GM23338 (cell line): ENCODE data around the gene HNRNPK. TPM values are rescaled to one million over a fixed set of nuclear protein-coding genes. Genes with fewer than 3 reads are reported as not detected.

ENCODE experiments used
- ATAC-seq: fragments of 200-7000 bp; cut with Tn5 transposase; 3 replicates; pipeline ENCODE4 v1.9.1; 2020
- DNase-seq: peaks from one replicate; pipeline ENCODE4 v3.0.0-alpha.2; 2015; ENCODE audit warnings: low spot score
- H2AFZ ChIP-seq: fragments of 200-600 bp; sonication (generic); 2 replicates; pipeline ENCODE4 v1.8.0; 2016; ENCODE audit warnings: antibody characterized with exemption, mild to moderate bottlenecking, moderate library complexity
- H3F3A ChIP-seq: fragments of 200-600 bp; sonication (generic); replicated peaks from 2 replicates; pipeline ENCODE4 v1.8.0; 2017; ENCODE audit warnings: antibody characterized with exemption, mixed run types, low read depth
- H3K27ac ChIP-seq: fragments of 200-600 bp; sonication (generic); 2 replicates; pipeline ENCODE4 v1.6.1; 2016; ENCODE audit warnings: low read depth
- H3K27me3 ChIP-seq: fragments of 200-600 bp; sonication (generic); 2 replicates; pipeline ENCODE4 v1.8.0; 2016; ENCODE audit warnings: mild to moderate bottlenecking, mixed run types, moderate library complexity; ENCODE audit not compliant: insufficient read depth
- H3K36me3 ChIP-seq: fragments of 200-600 bp; sonication (generic); 2 replicates; pipeline ENCODE4 v1.8.0; 2016; ENCODE audit warnings: mild to moderate bottlenecking; ENCODE audit not compliant: insufficient read depth
- H3K4me1 ChIP-seq: fragments of 200-600 bp; sonication (generic); 2 replicates; pipeline ENCODE4 v1.8.0; 2016; ENCODE audit warnings: mild to moderate bottlenecking, moderate library complexity; ENCODE audit not compliant: insufficient read depth
- H3K4me2 ChIP-seq: fragments of 200-600 bp; sonication (generic); 2 replicates; pipeline ENCODE4 v1.7.1; 2017; ENCODE audit warnings: mixed run types
- H3K4me3 ChIP-seq: fragments of 200-600 bp; sonication (generic); 2 replicates; pipeline ENCODE4 v1.6.1; 2016; ENCODE audit warnings: mixed run types
- H3K79me2 ChIP-seq: fragments of 200-600 bp; sonication (generic); replicated peaks from 2 replicates; pipeline ENCODE4 v1.8.0; 2017; ENCODE audit warnings: mild to moderate bottlenecking; ENCODE audit not compliant: insufficient read depth
- H3K9me2 ChIP-seq: fragments of 200-600 bp; sonication (generic); 2 replicates; pipeline ENCODE4 v1.8.0; 2017; ENCODE audit not compliant: insufficient read depth
- H4K20me1 ChIP-seq: fragments of 200-600 bp; sonication (generic); replicated peaks from 2 replicates; pipeline ENCODE4 v1.8.0; 2017; ENCODE audit warnings: mild to moderate bottlenecking; ENCODE audit not compliant: insufficient read depth
- H3K27ac Mint-ChIP-seq: 2 replicates; pipeline ENCODE4 v1.8.0; 2020; ENCODE audit warnings: inconsistent platforms, mild to moderate bottlenecking, moderate library complexity, mixed read lengths
- H3K27me3 Mint-ChIP-seq: 3 replicates; pipeline ENCODE4 v1.8.0; 2022; ENCODE audit warnings: low read depth, mild to moderate bottlenecking, moderate library complexity, mixed read lengths, inconsistent platforms; ENCODE audit not compliant: insufficient read depth, poor library complexity
- H3K36me3 Mint-ChIP-seq: 3 replicates; pipeline ENCODE4 v1.8.0; 2021; ENCODE audit warnings: low read depth, mild to moderate bottlenecking, inconsistent platforms, moderate library complexity, mixed read lengths
- H3K4me1 Mint-ChIP-seq: 3 replicates; pipeline ENCODE4 v1.8.0; 2020; ENCODE audit warnings: mild to moderate bottlenecking, inconsistent platforms, mixed read lengths
- H3K4me3 Mint-ChIP-seq: 3 replicates; pipeline ENCODE4 v1.8.0; 2021; ENCODE audit warnings: moderate library complexity, mild to moderate bottlenecking, inconsistent platforms, mixed read lengths
- H3K9me3 Mint-ChIP-seq: 3 replicates; pipeline ENCODE4 v1.8.0; 2020; ENCODE audit warnings: moderate library complexity, mild to moderate bottlenecking, inconsistent platforms, mixed read lengths
- CREB1 ChIP-seq: fragments of 250-450 bp; sonication (Bioruptor Pico); IDR thresholded peaks from 2 replicates; pipeline ENCODE4 v1.5.0; 2020; ENCODE audit warnings: low read depth, mild to moderate bottlenecking, moderate library complexity
- CTCF ChIP-seq, 2 experiments: fragments of 200-600 bp in 1 of 2; sonication (generic) in 1 of 2; conservative IDR thresholded peaks; 2 replicates each; pipeline versions ENCODE4 v1.5.1 to v1.6.1; 2016 to 2017; ENCODE audit warnings: antibody characterized with exemption in 2 of 2, low read depth in 2 of 2, mild to moderate bottlenecking in 2 of 2, moderate library complexity in 1 of 2
- EZH2 ChIP-seq: fragments of 200-600 bp; sonication (generic); IDR thresholded peaks from one replicate; pipeline ENCODE4 v1.8.0; 2017; ENCODE audit warnings: antibody characterized with exemption, mild to moderate bottlenecking, low read depth; ENCODE audit not compliant: unreplicated experiment
- JUNB ChIP-seq: IDR thresholded peaks from one replicate; pipeline ENCODE4 v1.6.1; 2016; ENCODE audit warnings: antibody characterized with exemption; ENCODE audit not compliant: unreplicated experiment
- POLR2AphosphoS5 ChIP-seq: IDR thresholded peaks from 2 replicates; pipeline ENCODE4 v1.6.1; 2016; ENCODE audit warnings: antibody characterized with exemption, low read depth
- REST ChIP-seq: IDR thresholded peaks from one replicate; pipeline ENCODE4 v1.6.1; 2018; ENCODE audit warnings: antibody characterized with exemption; ENCODE audit not compliant: unreplicated experiment
- STAT1 ChIP-seq: IDR thresholded peaks from one replicate; pipeline ENCODE4 v1.6.1; 2016; ENCODE audit warnings: antibody characterized with exemption; ENCODE audit not compliant: unreplicated experiment
- ZNF114 ChIP-seq: fragments of 250-450 bp; sonication (Bioruptor Pico); IDR thresholded peaks from 2 replicates; pipeline ENCODE4 v1.5.0; 2020; ENCODE audit warnings: mild to moderate bottlenecking, moderate library complexity
- ZNF331 ChIP-seq: fragments of 250-450 bp; sonication (Bioruptor Pico); IDR thresholded peaks from 2 replicates; pipeline ENCODE4 v1.5.0; 2020; ENCODE audit warnings: low read depth, mild to moderate bottlenecking, moderate library complexity
- ZNF462 ChIP-seq: fragments of 250-450 bp; sonication (Bioruptor Pico); IDR thresholded peaks from 2 replicates; pipeline ENCODE4 v1.5.0; 2020; ENCODE audit warnings: mild to moderate bottlenecking, moderate library complexity
- polyA plus RNA-seq: library from polyadenylated mRNA; unstranded; fragments of >200 nt; fragmentation: Nextera tagmentation; extraction: Ambion mirVana; gene quantifications from 2 replicates; pipeline ENCODE4 v1.2.1, GENCODE V29; 2016
- total RNA-seq: library from RNA; depleted of rRNA; stranded (reverse); fragments of >200 nt; shearing (Covaris generic); gene quantifications from 2 replicates; pipeline ENCODE4 v1.2.3, GENCODE V29; 2014

The HNRNPK gene
- total and polyA plus RNA-seq, 2 experiments from 2014 or later, result 417 to 1,083 TPM

GRCh38 chr9:83996126-83996525 lies 16.1 kb upstream of the HNRNPK start:
- Mint-ChIP-seq H3K27ac (no peak overlapping the region), H3K4me3 (no peak overlapping the region)
- TF ChIP-seq REST, result no peak
- no peak for TF ChIP-seq ZNF462 (CRISPR knock-in tag)
- no peak for TF ChIP-seq JUNB
- no peak for TF ChIP-seq ZNF114
- TF ChIP-seq CTCF (conservative IDR thresholded peaks at IDR 0.05; ENCODE audit: low read depth in 2 of 2), result no peak
- TF ChIP-seq POLR2AphosphoS5, result no peak
- TF ChIP-seq CREB1, result no peak
- TF ChIP-seq ZNF331 (CRISPR knock-in tag), result no peak
- no peak for TF ChIP-seq STAT1
- no peak for TF ChIP-seq EZH2

More at GRCh38 chr9:83996126-83996525, 16.1 kb upstream of the HNRNPK start:
- ATAC-seq, result no peak
- Mint-ChIP-seq H3K36me3 (peaks cover 15% of the 10 kb centered on the region; the same call in 2 of the 3 replicates), H3K9me3 (no peaks in the 10 kb centered on the region), H3K27me3 (no peaks in the 10 kb centered on the region), H3K4me1 (peaks cover 2% of the 10 kb centered on the region; the same call in 2 of the 3 replicates)
- DNase-seq, result no peak
- Histone ChIP-seq H3K27me3 (no peaks in the 10 kb centered on the region), H3K79me2 (peaks cover 70% of the 10 kb centered on the region), H3F3A (no peaks in the 10 kb centered on the region), H4K20me1 (peaks cover 31% of the 10 kb centered on the region), H3K36me3 (peaks cover 8% of the 10 kb centered on the region), H2AFZ (no peak overlapping the region), H3K4me1 (no peaks in the 10 kb centered on the region), H3K4me3 (no peak overlapping the region), H3K4me2 (no peak overlapping the region), H3K9me2 (no peaks in the 10 kb centered on the region), H3K27ac (no peak overlapping the region)
